Measurements from ENCODE around the gene C16orf96. TPM values are rescaled to one million over a fixed set of nuclear protein-coding genes. Genes with fewer than 3 reads are reported as not detected.

C16orf96 gene
- total RNA-seq, 1 experiment from 2014 or later = 0.15 TPM

- ATAC-seq = no peak
- Histone ChIP-seq H3K27me3 (ENCODE audit: control insufficient read depth, insufficient read depth, low read length) (no peaks in the 10 kb centered on the region), H3K36me3 (ENCODE audit: control insufficient read depth, insufficient read depth, low read length) (no peaks in the 10 kb centered on the region), H3K9me3 (ENCODE audit: control insufficient read depth, insufficient read depth, low read depth, low read length) (no peaks in the 10 kb centered on the region; the same call in 1 of the 2 replicates), H3K4me3 (ENCODE audit: low read depth in 2 of 2, low read length in 2 of 2) (no peak overlapping the region), H3K4me1 (ENCODE audit: control insufficient read depth, insufficient read depth, low read length) (no peaks in the 10 kb centered on the region), H3K27ac (ENCODE audit: low read length) (no peak overlapping the region)
- no TSS peak for BruUV-seq (replicated peaks)
- TF ChIP-seq TCF7L2 (IDR thresholded peaks at IDR 0.05; ENCODE audit: low read depth, low read length) = no peak
- no peak for TF ChIP-seq SIN3A (IDR thresholded peaks at IDR 0.05; ENCODE audit: borderline replicate concordance, insufficient read depth, low read depth, low read length)
- TF ChIP-seq POLR2AphosphoS5 (IDR thresholded peaks at IDR 0.05; ENCODE audit: low read depth, low read length) = no peak
- no peak for TF ChIP-seq REST (IDR thresholded peaks at IDR 0.05; ENCODE audit: insufficient read depth in 1 of 2, low read depth in 2 of 2, low read length in 1 of 2)
- no peak for TF ChIP-seq CTCF (IDR thresholded peaks at IDR 0.05)
- CTCF ChIA-PET = no interaction called here
- intact Hi-C loops (cut with micrococcal nuclease; ENCODE audit: unreplicated experiment) (no loop called here), in situ Hi-C loops (cut with HindIII; ENCODE audit: low pct_unique_long_range_greater_than_20kb, low sequenced_read_pairs) (no loop called here)
- POLR2A ChIA-PET = no interaction called here
- no peak for DNase-seq (ENCODE audit: low read depth, low spot score)
Measured at GRCh38 chr16:4591191-4591590, 35.1 kb downstream of the C16orf96 start.

- ChIA-PET POLR2A (no interaction called here), CTCF (interaction anchor here (0.7 kb wide), 1 partner anchor 32 kb away, joined by 4 read pairs; no protein-coding TSS in a partner anchor)
- ATAC-seq = no peak
- no peak for TF ChIP-seq TCF7L2 (IDR thresholded peaks at IDR 0.05; ENCODE audit: low read depth, low read length)
- no peak for TF ChIP-seq REST (IDR thresholded peaks at IDR 0.05; ENCODE audit: insufficient read depth in 1 of 2, low read depth in 2 of 2, low read length in 1 of 2)
- no peak for TF ChIP-seq POLR2AphosphoS5 (IDR thresholded peaks at IDR 0.05; ENCODE audit: low read depth, low read length)
- TF ChIP-seq CTCF (IDR thresholded peaks at IDR 0.05) = no peak
- no peak for TF ChIP-seq SIN3A (IDR thresholded peaks at IDR 0.05; ENCODE audit: borderline replicate concordance, insufficient read depth, low read depth, low read length)
- in situ Hi-C loops (cut with HindIII; ENCODE audit: low pct_unique_long_range_greater_than_20kb, low sequenced_read_pairs) = no loop called here
- Histone ChIP-seq H3K9me3 (ENCODE audit: control insufficient read depth, insufficient read depth, low read depth, low read length) (no peaks in the 10 kb centered on the region; the same call in 1 of the 2 replicates), H3K27ac (ENCODE audit: low read length) (no peak overlapping the region), H3K4me3 (ENCODE audit: low read depth in 2 of 2, low read length in 2 of 2) (no peak overlapping the region), H3K27me3 (ENCODE audit: control insufficient read depth, insufficient read depth, low read length) (no peaks in the 10 kb centered on the region), H3K4me1 (ENCODE audit: control insufficient read depth, insufficient read depth, low read length) (no peaks in the 10 kb centered on the region), H3K36me3 (ENCODE audit: control insufficient read depth, insufficient read depth, low read length) (no peaks in the 10 kb centered on the region)
- BruUV-seq (replicated peaks) = no TSS peak
- DNase-seq (ENCODE audit: low read depth, low spot score) = no peak
- intact Hi-C loops (cut with micrococcal nuclease; ENCODE audit: unreplicated experiment) = no loop called here
Measured at GRCh38 chr16:4591706-4592470, 35.7 kb downstream of the C16orf96 start.

Data from Panc1 (cell line).